Stimulated activated CD4-positive, alpha-beta T cell treated with anti-CD3 and anti-CD28 coated beads, TNF-alpha, amount 100 ng/mL, for 48 hours (primary cell): ENCODE data around the gene NR2F1.

Experiments
- DNase-seq, 3 donors: peaks; one replicate each; pipeline ENCODE4 v3.0.0-alpha.2; 2020; ENCODE audit warnings: low read depth in 3 of 3

The NR2F1 gene

GRCh38 chr5:93604644-93605515 is 21.9 kb downstream of the NR2F1 start:
- no peak for DNase-seq

- no peak for DNase-seq
Observed at GRCh38 chr5:93606382-93606752, 23.3 kb downstream of the NR2F1 start.

- DNase-seq: no peak
Observed at GRCh38 chr5:93607367-93608258, 24.6 kb downstream of the NR2F1 start.

GRCh38 chr5:93608855-93609254 is 25.8 kb downstream of the NR2F1 start:
- no peak for DNase-seq

- DNase-seq: no peak
Observed at GRCh38 chr5:93609762-93610161, 26.7 kb downstream of the NR2F1 start.

GRCh38 chr5:93610581-93611272 is 27.7 kb downstream of the NR2F1 start:
- DNase-seq: no peak

- DNase-seq: no peak
Observed at GRCh38 chr5:93611273-93611975, 28.4 kb downstream of the NR2F1 start.

GRCh38 chr5:93611976-93612854 is 29.2 kb downstream of the NR2F1 start:
- no peak for DNase-seq

GRCh38 chr5:93612855-93613243 is 29.8 kb downstream of the NR2F1 start:
- DNase-seq: no peak

GRCh38 chr5:93616538-93617174 is 33.6 kb downstream of the NR2F1 start:
- no peak for DNase-seq

GRCh38 chr5:93620487-93621326 is 37.7 kb downstream of the NR2F1 start:
- no peak for DNase-seq

GRCh38 chr5:93621327-93621798 is 38.3 kb downstream of the NR2F1 start:
- no peak for DNase-seq

- no peak for DNase-seq
Observed at GRCh38 chr5:93622240-93622885, 39.3 kb downstream of the NR2F1 start.

GRCh38 chr5:93623153-93623552 is 40.1 kb downstream of the NR2F1 start:
- DNase-seq: no peak

- no peak for DNase-seq
Observed at GRCh38 chr5:93626801-93627200, 43.8 kb downstream of the NR2F1 start.

- DNase-seq: no peak
Observed at GRCh38 chr5:93632327-93632726, 49.3 kb downstream of the NR2F1 start.

- no peak for DNase-seq
Observed at GRCh38 chr5:93635991-93636390, 53.0 kb downstream of the NR2F1 start.

- DNase-seq: no peak
Observed at GRCh38 chr5:93636837-93637236, 53.8 kb downstream of the NR2F1 start.
